AG20443 (cell line): ENCODE results near the gene PSMC6.

Experiments
- DNase-seq: peaks from one replicate; pipeline ENCODE4 v3.0.0; 2012; ENCODE audit warnings: low spot score, mixed read lengths

Gene PSMC6

DNA sequence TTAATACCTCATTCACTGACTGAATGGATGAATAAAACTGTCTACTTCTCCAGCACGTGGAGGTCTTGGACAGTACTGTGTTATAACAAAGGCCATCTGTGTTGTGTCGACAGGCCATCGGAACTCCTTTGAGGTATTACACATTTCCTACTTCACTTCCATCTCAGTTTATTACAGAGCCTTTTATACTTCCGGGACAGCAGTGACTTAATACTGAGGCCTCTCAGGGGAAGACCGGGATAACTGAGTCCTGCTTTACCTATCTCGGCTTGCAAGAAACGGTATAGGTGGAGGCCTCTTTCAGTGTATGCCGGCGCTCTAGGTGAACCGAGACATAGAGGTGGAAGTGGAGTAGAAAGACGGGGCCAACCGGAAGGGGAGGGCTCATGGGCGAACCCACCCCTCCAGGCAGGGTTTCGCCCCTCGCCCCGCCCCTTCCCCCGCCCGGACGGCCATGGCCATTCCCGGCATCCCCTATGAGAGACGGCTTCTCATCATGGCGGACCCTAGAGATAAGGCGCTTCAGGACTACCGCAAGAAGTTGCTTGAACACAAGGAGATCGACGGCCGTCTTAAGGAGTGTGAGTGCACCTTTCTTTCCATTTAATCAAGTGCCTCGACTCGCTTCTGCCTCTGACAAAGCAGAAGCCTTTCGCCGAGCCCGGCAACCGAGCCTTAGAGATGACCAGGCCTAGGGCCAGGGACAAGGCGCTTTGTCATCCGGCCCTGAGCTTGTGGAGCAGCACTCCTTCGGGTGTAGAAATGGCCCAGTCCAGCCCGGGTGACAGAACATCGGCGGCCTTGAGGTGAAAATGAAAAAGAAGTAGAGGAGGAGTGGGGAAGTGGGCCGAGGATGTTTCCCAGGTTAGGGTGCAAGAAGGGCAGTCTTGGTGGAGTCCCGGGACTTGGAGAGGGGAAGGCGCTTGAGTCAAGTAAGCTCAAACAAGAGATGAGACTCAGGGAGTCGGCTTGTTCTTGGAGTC lies at the start of gene PSMC6:
Gene PSMC6 (plus strand): TSS at position 477 of the 983 bp plus-strand sequence. CDS start 20 bp downstream, at position 497.
- DNase-seq, result peak; percentile 97

DNA sequence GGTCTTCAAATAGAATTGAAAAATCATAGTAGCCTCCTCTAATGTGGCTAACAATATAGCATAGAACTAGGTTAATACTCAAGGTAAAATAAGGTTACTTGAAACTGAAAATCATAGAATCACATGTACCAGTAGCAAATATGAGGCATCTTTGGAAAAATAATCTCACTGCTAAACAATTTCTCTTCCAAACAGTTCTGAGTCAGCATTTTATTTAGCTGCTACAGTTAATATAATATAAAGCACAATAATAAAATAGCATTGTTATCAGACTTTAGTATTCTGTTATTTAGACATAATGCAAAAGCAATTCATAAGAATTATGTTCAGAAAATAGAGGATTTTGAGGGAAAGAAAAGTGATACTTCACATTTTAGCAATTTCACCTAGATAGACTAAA lies 46.7 kb upstream of the PSMC6 start:
- DNase-seq, result no peak

DNA sequence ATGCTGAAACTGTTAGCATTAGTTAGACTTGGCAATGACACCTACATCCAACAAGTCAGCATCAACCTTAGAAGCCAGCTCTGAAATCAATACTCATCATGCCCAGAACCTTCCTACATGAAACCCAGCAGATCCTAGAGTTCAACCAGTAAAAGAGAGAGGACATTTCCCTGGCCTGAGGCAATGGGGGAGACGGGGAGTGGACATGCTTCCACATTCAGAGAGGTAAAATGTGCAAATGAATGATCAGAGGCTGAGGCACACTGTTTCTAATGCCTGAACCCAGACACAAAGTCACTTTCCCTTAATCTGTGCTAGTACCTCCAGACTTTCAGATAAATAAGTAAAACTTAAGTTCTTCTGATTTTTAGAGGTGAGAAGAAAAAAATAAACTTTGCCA lies 46.2 kb upstream of the PSMC6 start:
- no peak for DNase-seq

DNA sequence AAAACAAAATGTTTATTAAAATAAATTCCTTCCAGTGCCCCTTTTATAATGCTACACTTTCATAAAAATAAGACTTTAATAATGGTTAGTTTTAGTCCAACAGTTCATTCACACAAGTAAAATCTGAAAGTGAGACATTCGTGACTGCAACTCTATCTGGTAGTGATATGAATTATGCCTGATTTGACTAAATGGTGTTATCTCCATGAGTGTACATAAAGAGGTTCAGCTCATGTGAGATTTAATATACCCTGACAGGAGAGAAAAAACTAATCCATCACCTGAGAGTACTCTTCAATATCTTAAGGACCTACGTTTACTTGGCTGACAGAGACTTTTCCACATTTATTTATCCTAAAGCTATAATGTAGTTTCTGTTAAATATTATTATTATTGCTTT lies 45.7 kb upstream of the PSMC6 start:
- DNase-seq, result no peak

GRCh38 chr14:52663850-52664249 lies 43.1 kb upstream of the PSMC6 start:
- DNase-seq, result no peak

DNA sequence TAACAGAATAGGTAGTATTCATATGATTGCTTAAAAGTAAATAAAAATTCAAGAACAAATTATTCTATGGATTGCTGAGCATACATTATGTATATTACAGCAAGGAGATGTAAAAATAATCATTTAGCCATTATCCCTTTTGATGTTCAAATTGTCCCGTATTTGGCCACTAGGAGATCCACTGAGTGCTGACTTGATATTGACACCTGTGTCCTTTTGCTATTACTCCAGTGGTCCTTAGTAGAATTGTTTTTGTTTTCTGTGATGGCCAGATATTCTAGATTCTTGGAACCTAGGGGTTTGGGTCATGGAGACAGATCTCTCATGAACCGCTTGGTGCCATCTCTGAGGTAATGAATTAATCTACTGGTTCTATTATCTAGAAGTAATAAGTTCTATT lies 28.4 kb upstream of the PSMC6 start:
- no peak for DNase-seq

GRCh38 chr14:52683985-52684520 lies 22.9 kb upstream of the PSMC6 start:
- no peak for DNase-seq

DNA sequence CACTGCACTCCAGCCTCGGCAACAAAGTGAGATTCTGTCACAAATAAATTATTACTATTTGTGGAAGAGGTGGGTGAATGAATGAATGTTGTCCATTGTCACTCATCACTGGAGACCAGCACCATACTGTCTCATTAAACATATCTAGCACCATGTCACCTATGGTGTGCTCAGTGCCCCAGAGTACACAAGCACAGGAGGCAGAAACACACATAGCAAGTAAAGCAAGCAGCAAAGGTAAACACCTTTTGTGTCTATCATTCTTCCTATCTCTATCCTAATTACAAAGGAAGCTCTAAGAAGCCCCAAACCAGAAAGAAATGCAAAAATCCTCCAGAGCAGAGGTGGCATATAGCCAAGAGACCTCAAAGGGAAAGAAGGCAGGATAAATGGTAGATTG lies 20.8 kb upstream of the PSMC6 start:
- no peak for DNase-seq

DNA sequence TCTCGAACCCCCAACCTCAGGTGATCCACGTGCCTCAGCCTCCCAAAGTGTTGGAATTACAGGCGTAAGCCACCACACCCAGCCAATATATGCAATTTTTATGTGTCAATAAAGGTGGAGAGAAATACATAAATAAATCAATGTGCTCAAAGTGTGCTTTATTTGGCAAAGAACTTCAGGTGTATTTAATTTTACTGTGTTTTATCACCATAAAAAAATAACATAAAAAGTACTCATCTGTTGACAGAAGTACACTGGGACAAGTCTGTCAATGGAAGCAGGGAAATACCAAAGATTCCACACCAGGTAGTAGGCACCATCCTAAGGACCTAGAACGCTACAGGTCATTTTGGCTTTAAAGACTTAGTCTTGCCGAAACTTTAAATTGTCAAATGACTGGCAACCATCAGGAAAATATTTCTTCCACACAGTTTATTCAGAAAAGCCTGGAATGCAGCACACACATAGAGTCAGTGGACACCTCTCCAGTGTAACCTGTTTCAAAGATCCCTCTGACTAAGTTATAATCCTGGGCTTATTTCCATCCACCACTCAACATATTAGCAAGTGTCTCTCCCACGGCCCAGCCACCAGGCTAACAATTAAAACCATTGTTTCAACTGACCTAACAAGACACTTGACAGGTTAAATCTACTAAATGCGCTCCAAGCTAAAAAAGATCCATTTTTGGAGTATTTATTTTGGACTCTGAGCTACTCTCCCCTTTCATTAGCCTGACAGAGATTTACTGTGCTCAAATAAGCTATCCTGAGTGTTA lies 15.8 kb upstream of the PSMC6 start:
- no peak for DNase-seq

- DNase-seq, result peak; percentile 57
Measured at GRCh38 chr14:52692248-52692962, 14.6 kb upstream of the PSMC6 start.

DNA sequence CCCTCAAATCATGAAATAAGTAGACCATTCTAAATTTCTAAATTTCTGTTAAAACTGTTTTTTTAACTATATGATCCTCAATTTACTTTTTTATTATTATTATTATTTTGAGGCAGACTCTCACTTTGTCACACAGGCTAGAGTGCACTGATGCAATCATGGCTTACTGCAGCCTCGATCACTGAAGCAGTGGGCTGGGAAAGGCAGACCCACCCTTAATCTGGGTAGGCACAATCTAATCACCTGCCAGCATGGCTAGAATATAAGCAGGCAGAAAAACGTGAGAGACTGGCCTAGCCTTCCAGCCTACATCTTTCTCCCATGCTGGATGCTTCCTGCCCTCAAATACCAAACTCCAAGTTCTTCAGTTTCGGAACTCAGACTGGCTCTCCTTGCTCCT lies 14.0 kb upstream of the PSMC6 start:
- DNase-seq, result no peak

GRCh38 chr14:52693532-52693931 lies 13.5 kb upstream of the PSMC6 start:
- no peak for DNase-seq

DNA sequence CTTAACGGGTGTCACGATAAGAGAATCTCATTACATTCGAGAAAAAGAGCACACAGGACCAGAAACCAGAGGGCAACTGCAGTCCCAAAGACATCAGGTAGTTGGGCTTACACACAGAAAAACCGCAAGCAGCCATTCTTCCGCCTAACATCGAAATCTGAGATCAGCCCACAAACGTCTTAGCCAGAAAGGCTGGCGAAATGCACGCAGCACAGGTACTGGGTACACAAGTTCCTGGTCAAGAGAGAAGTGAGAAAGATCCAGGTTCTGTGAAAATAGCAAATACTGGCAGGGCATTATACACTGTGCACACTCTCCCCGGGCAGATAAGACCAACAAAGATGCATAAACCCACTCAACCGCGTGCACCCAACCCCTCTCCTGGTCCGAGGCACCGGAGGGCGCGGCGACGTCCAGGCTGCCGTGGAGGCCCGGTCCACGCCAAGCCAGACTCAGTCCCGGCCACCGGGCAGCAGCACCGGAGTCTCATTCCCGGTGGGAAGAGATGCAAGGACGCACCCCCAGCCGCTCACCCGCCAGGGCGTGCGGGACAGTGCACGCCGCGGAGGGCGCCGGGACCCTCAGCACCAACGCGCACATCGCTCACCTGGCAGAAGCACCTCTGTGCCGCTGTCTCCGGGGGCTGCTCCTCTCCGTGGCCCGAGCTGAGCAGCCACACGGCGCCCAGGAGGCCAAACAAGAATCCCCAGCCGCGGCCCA lies 12.1 kb upstream of the PSMC6 start:
- DNase-seq, result peak; percentile 42

DNA sequence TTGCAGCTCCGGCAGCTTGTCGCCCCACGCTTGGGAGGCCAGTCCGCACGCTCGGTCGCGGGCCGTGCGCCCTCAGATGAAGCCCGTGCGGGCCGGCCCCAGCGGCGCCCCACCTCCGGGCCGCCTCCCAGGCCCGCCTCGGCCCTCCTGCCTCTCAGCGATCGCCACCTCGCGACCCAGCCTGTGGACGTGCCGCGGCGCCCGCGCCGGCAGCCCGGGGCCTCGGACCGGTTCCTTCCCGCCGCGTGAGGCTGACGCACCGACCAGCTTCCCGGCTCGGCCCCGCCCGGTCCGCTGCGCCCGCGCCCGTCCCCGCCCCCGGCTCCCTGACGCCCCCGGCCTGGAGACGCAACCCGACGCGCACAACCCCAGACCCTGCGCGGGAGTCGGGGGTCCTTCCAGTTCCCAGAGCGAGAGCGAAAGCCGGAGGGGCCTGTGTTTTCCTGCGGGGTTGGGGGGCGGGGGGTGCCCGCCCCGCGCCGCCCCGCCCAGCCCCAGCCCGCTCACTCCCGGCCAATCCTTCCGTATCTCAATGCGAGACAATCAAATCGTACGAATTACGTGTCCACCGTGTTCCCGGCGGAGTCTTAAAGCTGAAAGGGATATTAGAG lies 11.4 kb upstream of the PSMC6 start, which contains the start of gene ERO1A:
Gene ERO1A (minus strand): TSS at position 78 of the 611 bp plus-strand sequence. CDS start 77 bp downstream, at position 1.
- DNase-seq, result peak; percentile 93

DNA sequence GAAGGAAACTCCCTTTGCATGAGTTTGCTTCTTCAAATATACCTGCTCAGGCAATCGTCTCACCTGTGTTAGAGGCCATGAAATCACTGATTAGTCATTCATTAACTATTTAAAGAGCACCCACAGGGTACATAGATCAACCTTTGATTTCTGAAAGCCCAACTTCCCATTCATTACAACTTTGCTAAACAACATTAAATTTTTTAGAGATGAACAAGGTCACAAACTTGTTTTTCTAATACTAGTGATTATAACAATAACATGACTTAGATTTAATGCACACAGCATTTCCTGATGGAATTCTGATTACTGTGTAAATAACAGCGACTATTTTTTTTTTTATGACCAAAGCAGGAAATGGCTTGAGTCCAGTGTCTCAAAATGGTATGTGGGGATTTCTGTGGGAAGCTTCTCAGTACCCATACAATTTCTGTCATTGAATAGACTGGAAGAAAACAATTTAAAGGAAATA lies 6.3 kb upstream of the PSMC6 start:
- DNase-seq, result no peak

DNA sequence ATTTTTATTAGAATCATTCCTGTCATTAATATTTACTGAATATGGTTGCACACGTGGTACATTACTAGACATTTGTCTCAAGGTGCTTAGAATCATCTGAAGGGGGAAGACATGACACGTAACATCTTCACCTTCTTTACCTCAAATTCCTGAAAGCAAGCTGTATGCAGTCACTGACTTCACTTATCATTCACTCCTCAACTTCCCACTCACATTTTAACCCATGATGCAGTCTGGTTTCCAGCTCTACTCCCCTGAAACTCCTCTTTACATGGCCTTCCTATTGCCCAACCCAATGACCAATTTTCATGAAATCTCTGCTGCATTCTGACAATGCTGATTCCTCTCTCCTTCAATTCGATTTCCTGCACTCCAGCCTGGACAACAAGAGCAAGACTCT lies 5.8 kb upstream of the PSMC6 start:
- no peak for DNase-seq

DNA sequence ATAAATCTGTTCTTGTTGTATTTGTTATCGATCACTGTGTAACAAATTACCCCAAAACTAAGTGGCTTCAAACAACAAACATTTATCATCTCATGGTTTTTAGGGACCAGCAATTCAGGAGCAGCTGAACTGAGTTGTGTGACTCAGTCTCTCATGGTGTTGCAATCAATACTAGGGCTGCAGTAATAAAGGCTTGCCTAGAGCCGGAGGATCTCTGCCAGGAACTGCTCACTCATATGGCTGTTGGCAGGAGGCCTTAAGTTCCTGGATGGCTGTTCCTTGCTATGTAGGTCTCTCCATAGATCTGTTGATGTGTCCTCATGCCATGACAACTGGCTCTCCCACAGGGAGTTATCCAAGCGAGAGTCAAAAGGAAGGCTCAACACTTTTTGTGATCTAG lies 3.8 kb upstream of the PSMC6 start:
- peak; percentile 90 for DNase-seq

GRCh38 chr14:52703664-52704063 lies 3.3 kb upstream of the PSMC6 start:
- DNase-seq, result no peak

GRCh38 chr14:52706286-52706685 lies 714 bp upstream of the PSMC6 start:
- no peak for DNase-seq

DNA sequence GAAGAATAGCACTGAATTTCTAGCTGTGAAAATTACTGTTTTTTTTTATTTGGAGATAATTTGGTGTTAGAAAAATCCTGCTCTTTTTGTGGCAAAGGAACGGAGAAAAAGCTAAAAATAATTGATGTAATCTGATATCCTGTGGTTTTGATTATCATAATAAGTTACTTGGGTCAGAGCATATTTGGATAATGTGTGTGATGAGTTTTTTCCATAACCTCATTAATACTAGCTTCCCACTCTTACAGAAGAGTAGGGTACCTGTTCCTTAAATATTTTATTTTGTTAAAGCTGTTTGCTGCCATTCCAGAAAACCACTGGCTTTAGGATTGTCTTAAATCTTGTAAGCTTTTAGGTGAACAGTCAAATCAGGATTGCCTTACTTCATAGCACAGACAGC lies 4.7 kb downstream of the PSMC6 start:
- DNase-seq, result no peak

GRCh38 chr14:52716155-52716554 lies 9.2 kb downstream of the PSMC6 start:
- DNase-seq, result no peak
